GM18526 (cell line): ENCODE results near the gene PDE6D.

Experiments
- POLR2A ChIP-seq: IDR thresholded peaks from 3 replicates; pipeline ENCODE4 v1.6.1; 2011; ENCODE audit not compliant: insufficient read length; ENCODE audit errors: extremely low read depth

The PDE6D gene

GRCh38 chr2:231786177-231786916, 5.3 kb upstream of the PDE6D start, which contains the start of gene COPS7B:
COPS7B (plus strand) TSS chr2:231786445; CDS start chr2:231788571, 2,126 bp downstream.
- TF ChIP-seq POLR2A, result peak; percentile 62

DNA sequence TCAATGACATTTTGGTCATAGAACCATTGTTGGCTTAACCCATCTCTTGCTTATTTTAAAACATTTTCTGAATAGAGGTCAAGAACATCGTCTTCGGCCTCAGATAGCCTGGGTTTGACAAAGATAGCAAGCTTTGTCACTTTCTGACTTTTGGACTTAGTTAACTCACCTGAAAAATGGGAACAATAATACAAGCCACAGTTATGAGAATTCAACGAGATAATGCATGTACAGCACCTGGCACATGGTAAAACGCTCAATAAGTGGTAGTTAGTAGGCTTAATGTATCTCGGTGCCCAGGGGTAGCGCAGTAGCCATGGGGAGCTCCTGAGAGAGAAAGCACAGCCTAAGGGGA, 4.7 kb upstream of the PDE6D start:
- no peak for TF ChIP-seq POLR2A

DNA sequence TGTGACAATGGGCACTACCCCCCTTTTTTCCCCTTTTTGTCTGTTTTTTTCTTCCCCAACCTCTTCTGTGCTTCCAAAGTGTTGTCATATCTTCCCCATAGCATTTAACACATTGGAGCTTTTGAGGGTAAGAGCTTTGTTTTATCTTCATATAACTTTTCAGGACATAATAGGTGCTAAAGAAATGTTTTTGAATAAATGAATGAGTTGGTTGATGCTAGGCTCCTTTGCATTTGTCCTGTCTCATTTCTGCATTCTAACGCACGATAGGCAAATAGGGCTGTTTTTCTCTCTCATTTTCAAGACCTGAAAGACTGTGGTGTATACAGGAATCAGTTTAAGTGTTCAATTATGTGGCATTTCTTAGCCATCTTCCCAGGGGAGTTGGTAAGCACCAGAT, 4.3 kb upstream of the PDE6D start:
- TF ChIP-seq POLR2A, result no peak

- TF ChIP-seq POLR2A, result no peak
These were observed 980 bp upstream of the PDE6D start for GRCh38 chr2:231781798-231782726.

DNA sequence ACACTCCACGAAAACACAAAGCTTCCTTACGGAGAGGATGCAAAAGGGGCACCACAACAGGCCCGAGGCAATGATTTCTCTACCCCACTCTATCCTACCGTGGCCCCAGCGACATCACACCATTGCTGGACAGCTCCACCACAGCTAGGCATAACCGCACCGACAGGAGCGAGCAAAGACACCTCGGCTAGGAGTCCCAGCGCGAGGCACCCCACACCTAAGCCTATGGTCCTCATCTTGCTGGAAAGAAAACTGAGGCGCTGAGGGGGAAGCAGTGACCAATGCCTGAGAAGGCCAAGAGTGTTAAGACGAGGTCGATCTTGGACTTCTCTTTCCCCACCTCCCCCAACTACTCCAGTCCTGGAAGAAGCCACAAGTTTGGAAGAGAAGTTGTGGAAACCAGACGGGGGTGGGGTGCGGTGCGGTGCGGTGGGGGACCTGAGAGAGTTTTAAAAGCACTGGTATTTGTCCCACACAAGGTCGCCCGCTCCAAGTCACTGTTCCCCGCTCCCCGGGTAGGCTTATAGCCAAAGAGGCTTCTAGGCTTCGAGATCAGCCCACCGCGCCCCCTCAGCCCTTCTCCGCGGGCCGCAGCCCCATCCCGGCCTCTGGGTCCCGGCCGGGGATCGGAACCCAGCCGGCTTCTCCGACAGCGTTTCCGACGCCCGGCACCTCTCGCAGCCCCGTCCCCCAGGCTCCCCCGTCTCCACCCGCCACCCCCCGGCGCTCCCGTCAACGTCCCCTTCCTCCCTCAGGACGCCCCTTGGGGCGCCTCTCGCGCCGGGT, 766 bp downstream of the PDE6D start:
- no peak for TF ChIP-seq POLR2A

- TF ChIP-seq POLR2A, result no peak
These were observed 11.6 kb downstream of the PDE6D start for GRCh38 chr2:231769170-231770136.

GRCh38 chr2:231765496-231765929, 15.6 kb downstream of the PDE6D start:
- TF ChIP-seq POLR2A, result no peak

DNA sequence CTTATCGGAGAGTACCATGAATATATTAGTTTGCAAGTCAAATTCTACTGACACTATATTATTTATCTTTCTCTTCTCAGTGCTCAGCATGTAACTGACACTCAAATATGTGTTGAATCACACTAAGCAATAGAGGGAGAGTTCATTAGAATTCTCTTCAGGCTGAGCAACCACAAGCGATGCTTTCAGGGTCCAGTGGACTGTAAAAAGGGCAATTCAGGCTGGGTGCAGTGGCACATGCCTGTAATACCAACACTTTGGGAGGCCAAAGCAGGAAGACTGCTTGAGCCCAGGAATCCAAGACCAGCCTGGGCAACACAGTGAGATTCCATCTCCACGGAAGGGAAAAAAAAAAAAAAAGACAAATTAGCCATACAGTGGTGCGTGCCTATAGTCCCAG, 16.3 kb downstream of the PDE6D start:
- TF ChIP-seq POLR2A, result no peak

DNA sequence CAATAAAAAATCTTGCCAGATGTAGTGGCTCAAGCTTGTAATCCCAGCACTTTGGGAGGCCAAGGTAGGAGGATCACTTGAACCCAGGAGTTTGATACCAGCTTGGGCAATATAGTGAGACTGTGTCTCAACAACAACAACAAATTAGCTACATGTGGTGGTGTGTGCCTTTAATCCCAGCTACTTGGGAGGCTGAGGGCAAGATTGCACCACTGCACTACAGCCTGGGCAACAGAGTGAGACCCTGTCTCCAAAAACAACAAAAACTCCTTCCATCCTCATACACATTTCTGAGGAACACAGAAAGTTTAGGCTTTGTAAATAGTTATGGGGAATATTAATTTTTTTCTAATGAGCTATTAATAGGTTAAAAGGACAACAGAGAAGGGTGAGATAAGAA, 17.0 kb downstream of the PDE6D start:
- no peak for TF ChIP-seq POLR2A

- TF ChIP-seq POLR2A, result no peak
These were observed 19.3 kb downstream of the PDE6D start for GRCh38 chr2:231761735-231762134.

DNA sequence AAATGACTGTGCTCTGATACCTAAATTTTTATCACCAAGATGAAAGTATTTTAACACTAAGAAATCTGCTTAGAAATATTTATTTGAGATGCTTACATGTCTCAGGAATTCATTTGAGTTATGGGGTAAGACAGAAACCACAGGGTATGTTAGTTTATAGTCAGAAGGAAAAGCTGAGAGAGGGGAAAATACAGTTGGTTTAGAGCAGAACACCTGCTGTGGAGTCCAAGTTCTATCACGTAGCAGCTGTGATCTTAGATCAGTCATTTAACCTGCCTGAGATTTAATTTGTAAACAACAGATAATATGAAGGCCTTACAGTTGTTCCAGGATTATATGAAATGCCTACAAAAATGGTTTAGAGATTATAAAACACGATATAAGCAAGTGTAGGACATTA, 29.0 kb downstream of the PDE6D start:
- TF ChIP-seq POLR2A, result no peak

GRCh38 chr2:231751042-231751815, 29.9 kb downstream of the PDE6D start:
- TF ChIP-seq POLR2A, result no peak

- no peak for TF ChIP-seq POLR2A
These were observed 35.6 kb downstream of the PDE6D start for GRCh38 chr2:231745303-231746038.
